Sigmoid colon (tissue), 7 donors: ENCODE measurements around the gene ADD3. TPM values are rescaled to one million over a fixed set of nuclear protein-coding genes. Genes with fewer than 3 reads are reported as not detected.
"Not testable (repeated sequence)": the region's sequence is repeated elsewhere in the genome, so short reads cannot be mapped to it uniquely, and the experiment has no call there.

Source experiments
- DNase-seq: peaks from one replicate; pipeline ENCODE4 v3.0.0-alpha.2; 2019
- H3K27ac ChIP-seq, 4 donors: fragments of 200-600 bp; sonication (generic); one replicate each; pipeline ENCODE4 v1.5.1; 2016 to 2019; ENCODE audit warnings: mild to moderate bottlenecking in 1 of 4
- H3K27me3 ChIP-seq, 3 donors: fragments of 200-600 bp; sonication (generic); one replicate each; pipeline ENCODE4 v1.5.1; 2019; ENCODE audit warnings: mild to moderate bottlenecking in 1 of 3
- H3K36me3 ChIP-seq, 4 donors: fragments of 200-600 bp; sonication (generic); one replicate each; pipeline ENCODE4 v1.5.1; 2016 to 2019
- H3K4me1 ChIP-seq, 4 donors: fragments of 200-600 bp; sonication (generic); one replicate each; pipeline ENCODE4 v1.5.1; 2017 to 2019
- H3K4me3 ChIP-seq, 4 donors: fragments of 200-600 bp; sonication (generic); one replicate each; pipeline ENCODE4 v1.5.1; 2017 to 2019; ENCODE audit warnings: mild to moderate bottlenecking in 2 of 4, moderate library complexity in 1 of 4
- H3K9me3 ChIP-seq, 4 donors: fragments of 200-600 bp in 3 of 4; sonication (generic) in 3 of 4; one replicate each; pipeline versions ENCODE4 v1.5.1 to v1.6.1; 2013 to 2019
- CTCF ChIP-seq, 4 experiments: fragments of 450-650 bp in 3 of 4; fragments of 200-600 bp in 1 of 4; IDR thresholded peaks; one replicate each; pipeline ENCODE4 v1.5.1; 2016 to 2019; ENCODE audit warnings: antibody characterized with exemption in 4 of 4, mild to moderate bottlenecking in 3 of 4, moderate library complexity in 2 of 4
- EP300 ChIP-seq, 4 donors: sonication (generic); formaldehyde crosslinking; IDR thresholded peaks; one replicate each; pipeline ENCODE4 v1.6.1; 2017; ENCODE audit warnings: antibody characterized with exemption in 4 of 4
- POLR2A ChIP-seq, 2 donors: fragments of 450-650 bp; IDR thresholded peaks; one replicate each; pipeline ENCODE4 v1.6.1; 2016; ENCODE audit warnings: antibody characterized with exemption in 2 of 2, mild to moderate bottlenecking in 2 of 2, moderate library complexity in 2 of 2
- POLR2AphosphoS5 ChIP-seq, 4 donors: sonication (generic); formaldehyde crosslinking; IDR thresholded peaks; one replicate each; pipeline ENCODE4 v1.6.1; 2017; ENCODE audit warnings: antibody characterized with exemption in 4 of 4
- WGBS, 2 donors: extraction: QIAGEN DNeasy Blood & Tissue Kit; methylation state at CpG; one replicate each; pipeline ENCODE4 v1.1.7; 2013; 5-methylcytosine and 5-hydroxymethylcytosine counted together
- intact Hi-C: fragments of 100-400 bp; cut with DNase I; formaldehyde crosslinking; loops from one replicate; pipeline ENCODE4 v1.15.1; 2023
- polyA plus RNA-seq, 3 donors: library from polyadenylated mRNA; stranded (reverse); fragments of 200-250 nt; gene quantifications; one replicate each; pipeline ENCODE4 v1.2.3, GENCODE V29; 2013
- total RNA-seq, 4 donors: library from RNA; depleted of rRNA; stranded (reverse); fragments of >200 nt; gene quantifications; one replicate each; pipeline ENCODE4 v1.1.0, GENCODE V29; 2016
- donor health status: healthy with polysubstance abuse.
- donor health status: Bipolar disorder and iron deficiency.
- donor health status: healthy.

ADD3 gene
- total and polyA plus RNA-seq, 7 donors, result 29.6 to 145 (median 91.2) TPM

- Histone ChIP-seq H3K27ac (peak overlapping the region in 2 of 4 donors; percentile 2 to 4), H3K4me1 (peaks cover 0 to 9% (median 0%) of the 10 kb centered on the region in 4 donors), H3K27me3 (no peaks in the 10 kb centered on the region), H3K36me3 (no peaks in the 10 kb centered on the region), H3K4me3 (no peak overlapping the region), H3K9me3 (no peaks in the 10 kb centered on the region)
- TF ChIP-seq POLR2A (IDR thresholded peaks at IDR 0.05) (no peak), POLR2AphosphoS5 (IDR thresholded peaks at IDR 0.05) (no peak), EP300 (IDR thresholded peaks at IDR 0.05) (no peak), CTCF (IDR thresholded peaks at IDR 0.05) (no peak)
- no peak for DNase-seq
- WGBS, 2 donors, result 79 to 90% methylated on average over 2 of the region's 2 CpGs
- intact Hi-C loops, result no loop called here
These were observed 28.6 kb upstream of the ADD3 start for GRCh38 chr10:109979215-109979614.

GRCh38 chr10:109981650-109982049, 26.1 kb upstream of the ADD3 start:
- Histone ChIP-seq H3K9me3 (no peaks in the 10 kb centered on the region), H3K4me3 (no peak overlapping the region), H3K27me3 (no peaks in the 10 kb centered on the region), H3K27ac (peak overlapping the region; percentile 7 to 65 (median 34)), H3K4me1 (peaks cover 0 to 9% (median 0%) of the 10 kb centered on the region in 4 donors), H3K36me3 (no peaks in the 10 kb centered on the region)
- DNase-seq, result no peak
- TF ChIP-seq CTCF (IDR thresholded peaks at IDR 0.05) (no peak), EP300 (IDR thresholded peaks at IDR 0.05) (no peak), POLR2AphosphoS5 (IDR thresholded peaks at IDR 0.05) (no peak), POLR2A (IDR thresholded peaks at IDR 0.05) (no peak)
- intact Hi-C loops, result no loop called here
- 25 to 59% methylated on average over 2 of the region's 2 CpGs for WGBS, 2 donors

- Histone ChIP-seq H3K4me3 (no peak overlapping the region), H3K27me3 (no peaks in the 10 kb centered on the region), H3K9me3 (no peaks in the 10 kb centered on the region), H3K4me1 (peaks cover 0 to 6% (median 0%) of the 10 kb centered on the region in 4 donors), H3K36me3 (no peaks in the 10 kb centered on the region), H3K27ac (peak overlapping the region; percentile 7 to 65 (median 34))
- DNase-seq, result no peak
- intact Hi-C loops, result no loop called here
- TF ChIP-seq EP300 (IDR thresholded peaks at IDR 0.05), result no peak
- TF ChIP-seq CTCF (IDR thresholded peaks at IDR 0.05), result no peak
- no peak for TF ChIP-seq POLR2AphosphoS5 (IDR thresholded peaks at IDR 0.05)
- TF ChIP-seq POLR2A (IDR thresholded peaks at IDR 0.05), result no peak
- WGBS, 2 donors, result 82 to 88% methylated on average over 3 of the region's 3 CpGs
These were observed 25.7 kb upstream of the ADD3 start for GRCh38 chr10:109982123-109982522.

- Histone ChIP-seq H3K27ac (peak overlapping the region in 2 of 4 donors; percentile 7 to 65), H3K9me3 (no peaks in the 10 kb centered on the region), H3K27me3 (no peaks in the 10 kb centered on the region), H3K4me1 (peaks cover 0 to 7% (median 3%) of the 10 kb centered on the region in 4 donors), H3K4me3 (no peak overlapping the region), H3K36me3 (no peaks in the 10 kb centered on the region)
- WGBS, 2 donors, result 85 to 98% methylated on average over 1 of the region's 1 CpG
- TF ChIP-seq CTCF (IDR thresholded peaks at IDR 0.05) (no peak), POLR2AphosphoS5 (IDR thresholded peaks at IDR 0.05) (no peak), EP300 (IDR thresholded peaks at IDR 0.05) (no peak), POLR2A (IDR thresholded peaks at IDR 0.05) (no peak)
- no peak for DNase-seq
- intact Hi-C loops, result no loop called here
These were observed 25.0 kb upstream of the ADD3 start for GRCh38 chr10:109982812-109983211.

GRCh38 chr10:109984013-109984412, 23.8 kb upstream of the ADD3 start:
- no peak overlapping the region for H3K4me3 ChIP-seq
- H3K9me3 ChIP-seq, result no peaks in the 10 kb centered on the region
- H3K4me1 ChIP-seq, result peaks cover 0 to 19% (median 13%) of the 10 kb centered on the region in 4 donors
- WGBS, 2 donors, result 83 to 92% methylated on average over 2 of the region's 2 CpGs
- no peaks in the 10 kb centered on the region for H3K27me3 ChIP-seq
- no peak for TF ChIP-seq POLR2AphosphoS5 (IDR thresholded peaks at IDR 0.05)
- TF ChIP-seq EP300 (IDR thresholded peaks at IDR 0.05), result no peak
- TF ChIP-seq CTCF (IDR thresholded peaks at IDR 0.05), result no peak
- TF ChIP-seq POLR2A (IDR thresholded peaks at IDR 0.05), result no peak
- H3K27ac ChIP-seq, result no peak overlapping the region
- H3K36me3 ChIP-seq, result no peaks in the 10 kb centered on the region
- DNase-seq, result no peak
- intact Hi-C loops, result no loop called here

GRCh38 chr10:109985768-109986167, 22.0 kb upstream of the ADD3 start:
- DNase-seq, H3K36me3 ChIP-seq, H3K27ac ChIP-seq, intact Hi-C loops, H3K9me3 ChIP-seq, H3K27me3 ChIP-seq, H3K4me3 ChIP-seq: not testable (repeated sequence)
- peaks cover 0 to 19% (median 13%) of the 10 kb centered on the region in 4 donors for H3K4me1 ChIP-seq
- 72 to 87% methylated on average over 3 of the region's 3 CpGs for WGBS, 2 donors
